SIG-M5 (cell line): ENCODE measurements around the gene FLT4.

Experiments used
- DNase-seq: peaks from one replicate; lab custom pipeline; 2025; lab: John Stamatoyannopoulos, UW

The FLT4 gene

DNA sequence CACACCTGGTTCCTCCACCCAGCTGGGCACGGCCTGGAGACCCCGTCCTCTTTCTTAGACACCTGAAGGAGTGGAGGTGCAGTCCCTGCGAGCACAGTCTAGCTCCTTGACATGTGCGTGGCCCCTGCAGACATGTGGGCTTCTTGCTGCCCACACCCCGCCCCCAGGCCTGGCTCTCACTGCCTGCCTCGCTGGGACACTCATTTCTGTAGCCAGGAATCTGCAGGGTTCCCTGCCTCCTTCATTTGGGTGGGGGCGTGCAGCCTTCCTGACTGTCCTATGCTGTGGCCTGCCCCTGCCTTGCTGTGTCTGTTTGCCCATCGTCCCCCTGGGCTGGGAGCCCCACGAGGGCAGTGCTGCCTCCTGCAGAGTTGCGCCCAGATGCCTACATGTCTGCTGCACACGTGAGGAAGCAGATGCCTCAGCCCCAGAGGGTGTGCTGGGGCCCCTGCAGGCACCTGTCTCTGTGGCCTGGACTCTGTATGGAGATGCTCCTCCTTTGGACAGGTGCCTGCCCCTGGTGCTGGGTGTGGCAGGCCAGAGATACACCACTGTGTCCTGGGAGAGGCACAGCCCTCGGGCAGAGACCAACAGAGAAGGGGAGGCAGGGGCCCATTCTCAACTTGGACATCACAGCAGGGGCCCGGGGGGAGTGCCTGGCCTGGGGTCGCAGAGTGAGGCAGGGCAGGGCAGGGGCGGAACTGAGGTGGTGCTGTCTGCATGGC, 22.6 kb downstream of the FLT4 start:
- DNase-seq = no peak

DNA sequence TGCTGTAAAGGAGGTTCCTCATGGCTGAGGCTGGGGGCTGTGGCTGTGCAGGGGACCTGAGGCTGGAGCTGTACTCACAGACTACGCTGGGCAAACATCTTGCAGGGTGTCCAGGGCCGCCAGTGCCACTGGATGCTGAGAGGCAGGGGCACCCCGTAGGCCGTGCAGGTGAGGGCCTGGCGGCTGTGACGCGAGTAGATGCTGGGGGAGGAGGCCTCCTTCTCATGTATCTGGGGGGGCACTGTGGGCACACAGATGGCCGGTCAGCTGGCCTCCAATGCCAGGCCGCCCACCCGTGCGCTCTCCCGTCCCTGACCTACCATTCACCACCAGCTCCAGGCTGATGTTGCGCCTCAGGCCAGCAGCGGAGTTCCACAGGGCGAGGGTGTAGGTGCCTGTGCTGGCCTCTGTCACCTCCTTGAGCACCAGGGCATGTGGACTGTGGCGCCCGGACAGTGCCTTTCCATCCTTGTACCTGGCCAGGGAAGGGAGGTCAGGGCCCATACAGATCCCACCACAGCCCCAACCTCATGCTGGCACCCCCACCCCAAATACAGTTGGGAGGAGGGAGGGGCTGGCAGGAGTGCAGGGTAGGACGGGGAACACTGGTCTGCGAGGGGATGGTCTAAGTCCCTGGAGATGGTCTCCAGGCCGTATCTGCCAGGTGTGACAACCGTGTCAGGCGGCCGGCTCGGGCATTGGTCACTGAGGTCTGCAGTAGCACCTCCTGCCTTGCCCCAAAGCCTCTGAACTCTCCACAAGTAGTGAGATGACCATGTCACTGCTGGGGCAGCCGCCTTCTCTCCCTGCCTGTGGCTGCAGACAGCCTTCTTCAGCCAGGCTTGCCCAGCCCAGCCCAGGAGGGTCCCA, 23.4 kb downstream of the FLT4 start:
- no peak for DNase-seq

DNA sequence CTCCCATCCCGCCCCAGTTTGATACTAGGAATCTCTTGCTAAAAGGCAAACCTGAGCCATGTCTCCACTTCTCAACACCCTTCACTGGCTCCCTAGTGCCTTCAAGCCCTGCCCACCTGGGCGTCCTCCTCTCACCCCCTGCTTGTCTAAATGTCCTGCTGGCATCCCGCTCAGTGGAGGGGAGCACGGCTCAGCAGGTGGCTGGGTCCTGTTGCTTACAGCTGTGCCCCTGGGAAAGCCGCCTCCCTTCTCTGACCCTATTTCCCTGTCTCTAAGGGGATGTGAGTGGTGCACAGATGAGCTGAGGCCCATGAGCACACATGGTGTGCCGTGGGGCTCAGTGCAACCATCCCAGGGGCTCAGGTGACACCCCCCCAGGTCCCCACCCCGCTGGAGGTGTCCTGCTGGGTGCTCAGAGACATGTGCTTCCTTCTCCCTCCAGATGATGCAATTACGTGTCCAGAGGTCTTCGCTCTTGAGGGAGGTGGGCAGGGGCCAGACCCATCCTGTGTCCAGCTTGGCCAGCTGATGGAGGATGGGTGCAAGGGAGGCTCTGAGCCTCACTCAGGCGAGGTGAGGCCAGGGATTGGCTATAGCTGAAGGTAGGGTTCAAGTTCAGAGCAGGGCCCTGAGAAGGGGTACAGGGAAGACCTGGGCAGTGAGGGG, 24.1 kb downstream of the FLT4 start:
- no peak for DNase-seq

DNA sequence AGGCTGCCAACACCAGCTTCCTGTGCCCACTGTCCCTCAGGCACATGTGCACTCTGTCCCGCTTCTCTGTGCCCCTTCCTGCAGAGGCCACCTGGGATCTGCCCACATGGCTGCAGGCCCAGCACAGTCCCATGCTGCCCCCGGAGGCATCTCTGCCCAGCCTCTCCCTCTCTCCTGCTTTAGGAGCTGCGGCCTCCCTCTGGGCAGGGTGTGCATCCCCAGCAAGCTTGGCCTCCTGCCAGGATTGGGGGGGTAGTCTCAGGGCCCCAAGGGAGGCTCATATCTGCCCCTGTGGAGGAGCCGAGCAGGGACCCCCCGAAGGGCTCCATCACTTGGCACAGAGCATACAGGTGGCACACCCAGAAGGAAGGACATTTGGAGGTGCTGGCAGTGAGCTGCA, 24.8 kb downstream of the FLT4 start:
- DNase-seq = no peak

DNA sequence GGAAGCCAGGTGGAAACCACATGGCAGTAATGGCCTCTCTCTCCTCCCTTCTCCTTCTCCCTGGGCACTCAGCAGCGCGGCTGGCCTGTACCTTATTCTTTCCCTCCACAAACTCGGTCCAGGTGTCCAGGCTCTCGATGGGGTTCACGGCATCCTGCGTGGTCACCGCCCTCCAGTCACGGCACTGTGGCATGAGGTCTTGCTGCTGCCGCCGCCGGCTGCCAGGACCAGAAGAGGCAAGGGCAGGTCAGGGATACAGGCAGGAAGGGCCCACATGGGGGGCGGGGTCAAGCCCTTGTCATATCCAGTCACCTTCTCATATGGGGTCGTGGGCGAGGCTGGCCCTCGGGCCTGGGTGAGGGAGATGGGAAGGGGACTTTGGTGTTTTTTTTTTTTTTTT, 25.6 kb downstream of the FLT4 start:
- DNase-seq = no peak

DNA sequence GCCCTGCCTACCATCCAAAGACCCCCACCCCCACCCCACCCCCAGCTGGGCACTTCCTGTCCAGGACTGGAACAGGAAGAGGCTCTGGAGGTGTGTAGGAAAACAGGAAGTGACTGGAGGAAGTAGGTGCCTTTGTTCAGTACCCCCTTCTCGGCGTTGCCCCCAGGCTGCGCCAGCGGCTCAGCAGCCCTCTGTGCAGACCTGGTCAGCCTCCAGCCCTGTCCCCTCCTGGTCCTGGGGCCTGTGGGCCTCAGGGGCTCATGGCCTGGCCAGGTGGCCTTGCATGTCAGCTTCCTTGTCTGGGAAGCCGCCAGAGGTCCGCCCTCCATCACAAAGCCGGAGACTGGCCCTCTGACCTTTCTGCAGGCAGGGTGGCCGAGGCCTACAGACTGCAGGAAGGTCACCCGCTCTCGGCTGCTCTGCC, 26.0 kb downstream of the FLT4 start:
- no peak for DNase-seq

DNA sequence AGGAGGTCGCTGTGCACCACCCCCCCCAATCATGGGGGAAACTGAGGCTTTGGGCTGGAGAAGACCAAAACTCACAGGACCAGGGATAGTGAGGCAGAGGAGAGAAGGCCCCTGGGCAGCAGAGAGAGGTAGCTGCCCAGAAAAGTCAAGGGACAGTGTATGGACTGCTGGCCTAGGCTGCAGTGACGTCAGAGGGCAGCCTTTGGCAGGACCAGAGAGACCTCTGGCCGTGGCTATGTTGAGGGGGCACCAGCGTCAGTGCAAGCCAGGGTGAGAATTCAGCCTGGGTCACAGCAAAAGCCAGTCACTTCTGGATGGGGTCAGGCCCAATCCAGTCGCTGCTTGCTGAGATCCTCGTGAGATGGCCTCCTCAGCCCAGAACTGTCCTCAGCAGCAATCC, 26.5 kb downstream of the FLT4 start:
- no peak for DNase-seq

DNA sequence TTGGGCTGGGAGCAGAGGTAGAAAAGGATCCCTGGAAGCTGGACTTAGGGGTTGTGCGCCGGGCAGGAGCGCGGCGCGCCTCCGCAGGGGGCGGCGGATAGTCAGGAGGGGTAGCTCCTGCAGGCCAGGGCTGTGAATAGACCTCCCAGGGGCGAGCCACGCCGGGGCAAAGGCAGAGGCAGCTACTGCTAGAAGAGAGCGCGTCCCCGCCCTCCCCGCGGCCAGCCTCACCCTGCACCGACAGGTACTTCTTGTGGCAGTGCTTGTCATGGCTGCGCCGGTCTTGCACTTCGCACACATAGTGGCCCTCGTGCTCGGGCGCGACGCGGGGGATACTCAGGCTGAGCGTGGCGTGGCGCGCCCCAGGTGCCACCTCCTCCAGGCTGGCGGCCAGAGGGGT, 28.1 kb downstream of the FLT4 start:
- no peak for DNase-seq

DNA sequence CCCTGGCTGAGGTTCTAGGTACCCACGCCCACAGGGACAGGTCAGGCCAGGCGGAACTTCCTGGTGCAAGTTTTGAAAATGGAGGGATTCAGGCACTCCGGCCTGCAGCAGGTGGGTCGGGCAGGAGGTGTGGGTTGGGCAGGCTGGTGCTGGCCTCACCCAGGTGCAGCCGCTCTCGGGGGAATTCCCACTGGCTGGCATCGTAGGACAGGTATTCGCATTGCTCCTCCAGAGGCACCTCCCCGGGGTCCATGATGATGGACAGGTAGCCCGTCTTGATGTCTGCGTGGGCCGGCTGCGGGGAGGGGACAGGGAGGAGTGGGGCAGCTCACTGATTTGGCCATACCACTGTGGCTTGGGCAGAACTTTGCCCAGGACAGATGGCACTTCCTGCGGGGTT, 29.4 kb downstream of the FLT4 start:
- no peak for DNase-seq

DNA sequence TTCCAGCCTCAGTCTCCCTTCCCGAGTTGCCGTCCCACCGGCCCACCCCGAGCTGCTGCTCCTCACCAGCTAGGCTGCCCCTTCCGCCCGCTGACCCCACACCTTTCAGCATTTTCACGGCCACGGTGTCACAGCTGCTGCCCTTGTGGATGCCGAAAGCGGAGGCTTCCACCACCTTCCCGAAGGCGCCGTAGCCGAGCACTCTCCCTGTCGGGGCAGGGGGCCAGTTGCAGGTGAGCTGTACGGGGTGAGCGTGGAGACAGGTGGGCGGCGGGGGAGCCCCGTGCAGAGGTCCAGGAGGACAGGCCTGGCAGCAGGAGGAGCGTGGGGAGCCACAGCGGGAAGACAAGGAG, 29.9 kb downstream of the FLT4 start:
- DNase-seq = no peak

DNA sequence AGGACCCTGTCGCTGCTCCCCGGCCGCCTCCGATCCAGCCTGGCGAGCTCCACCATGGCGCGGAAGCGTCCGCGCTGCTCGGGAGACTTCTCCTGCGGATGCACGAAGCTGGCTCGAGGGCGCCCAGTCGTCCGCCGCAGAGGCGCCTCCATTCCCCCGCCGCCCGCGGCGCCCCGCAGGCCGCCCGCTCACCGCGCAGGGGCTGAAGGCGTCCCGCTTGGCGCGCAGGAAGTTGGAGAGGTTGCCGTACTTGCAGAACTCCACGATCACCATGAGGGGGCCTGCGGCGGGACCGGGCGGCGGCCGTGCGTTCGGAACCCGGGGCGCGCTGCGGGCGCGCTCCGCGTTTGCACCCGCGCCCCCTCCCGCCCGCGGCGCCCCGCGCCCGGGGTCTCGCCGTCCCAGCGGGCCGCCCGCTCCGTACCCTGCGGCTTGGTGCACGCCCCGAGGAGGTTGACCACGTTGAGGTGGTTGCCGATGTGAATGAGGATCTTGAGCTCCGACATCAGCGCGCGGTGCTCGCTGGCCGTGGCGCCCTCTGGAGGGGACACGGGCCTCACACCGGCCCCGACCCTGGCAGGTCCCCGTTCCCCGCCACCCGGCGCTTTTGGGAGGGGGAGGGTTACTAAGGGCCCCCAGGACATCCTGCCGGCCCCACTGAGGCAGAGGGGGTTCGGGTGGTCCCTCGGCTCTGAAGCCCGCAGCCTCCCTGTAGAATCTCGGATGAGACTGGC, 30.4 kb downstream of the FLT4 start:
- DNase-seq = peak; percentile 15

DNA sequence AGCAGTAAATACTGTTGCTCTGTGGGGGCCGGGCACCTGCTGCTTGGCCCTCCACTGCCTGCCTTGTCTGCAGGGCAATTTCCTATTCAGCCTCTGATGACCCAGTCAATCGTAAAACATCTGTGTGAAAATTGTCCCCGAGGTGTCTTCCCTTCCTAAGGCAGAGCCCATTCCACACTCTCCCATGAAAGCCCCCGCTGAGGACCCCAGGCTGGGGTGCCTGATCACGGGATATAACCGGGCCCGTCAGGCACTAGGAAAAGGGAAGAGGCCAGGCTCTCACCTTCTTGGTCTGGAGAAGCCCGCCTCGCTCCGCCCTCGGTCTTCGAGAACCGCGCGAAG, 30.9 kb downstream of the FLT4 start:
- DNase-seq = no peak

DNA sequence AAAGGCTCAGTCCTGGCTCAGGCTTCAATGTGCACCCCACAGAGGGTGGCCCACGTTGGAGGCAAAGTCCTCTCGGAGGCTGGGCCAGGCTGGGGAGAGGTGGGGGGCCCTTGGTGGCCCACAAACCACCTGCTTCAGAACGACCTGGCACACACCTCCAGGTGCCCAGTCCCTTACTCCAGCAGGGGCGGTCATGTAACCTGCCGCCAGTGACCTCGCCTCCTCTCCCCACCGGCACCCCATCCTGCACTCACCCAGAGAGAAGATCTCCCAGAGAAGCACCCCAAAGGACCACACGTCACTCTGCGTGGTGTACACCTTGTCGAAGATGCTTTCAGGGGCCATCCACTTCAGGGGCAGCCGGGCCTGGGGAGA, 35.6 kb downstream of the FLT4 start:
- DNase-seq = no peak

DNA sequence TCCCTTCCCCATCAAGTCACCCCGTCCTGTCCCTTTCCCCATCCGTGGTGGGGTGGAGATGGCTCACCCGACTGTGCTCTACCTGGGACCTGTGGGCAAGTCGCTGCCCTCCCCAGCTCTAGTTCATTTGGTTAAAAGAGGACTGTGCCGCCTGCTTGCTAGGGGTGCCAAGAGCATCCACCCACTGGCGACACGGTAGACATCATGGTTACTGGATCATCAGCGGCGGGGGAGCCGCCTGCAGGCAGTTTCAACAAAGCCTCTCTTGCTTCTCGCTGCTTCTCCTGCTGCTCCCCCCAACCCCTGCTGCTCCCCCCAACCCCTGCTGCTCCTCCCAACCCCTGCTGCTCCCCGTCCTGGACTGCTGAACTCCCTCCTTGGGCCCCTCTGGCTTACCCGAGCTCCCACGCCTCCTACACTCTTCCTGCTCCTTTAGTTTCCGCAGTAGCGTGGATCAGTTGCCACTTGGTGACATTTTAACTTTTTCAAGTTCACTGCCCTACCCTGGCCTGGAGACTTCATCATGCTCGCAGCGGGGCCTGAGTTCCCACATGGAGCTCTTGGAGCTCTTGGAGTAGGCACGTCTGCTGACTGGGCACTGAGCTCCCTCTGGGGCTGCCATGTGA, 36.1 kb downstream of the FLT4 start:
- no peak for DNase-seq

DNA sequence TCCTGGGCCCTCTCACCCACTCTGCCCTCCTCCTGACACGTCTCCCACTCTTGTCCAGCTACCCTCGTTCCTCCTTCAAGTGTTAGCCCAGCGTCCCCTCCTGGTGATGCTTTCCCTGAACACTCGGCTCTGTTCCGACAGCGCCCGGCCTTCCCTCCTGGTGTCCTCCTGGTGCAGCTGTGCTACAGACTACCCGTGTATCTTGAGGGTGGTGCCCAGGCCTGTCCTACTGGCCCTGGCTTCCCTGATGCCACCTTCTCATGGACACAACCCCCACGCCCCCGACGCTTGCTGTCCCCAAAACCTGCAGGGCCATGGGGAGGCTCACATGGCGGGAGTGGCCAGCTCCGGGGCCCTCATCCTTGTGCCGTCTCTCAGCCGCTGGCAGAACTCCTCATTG, 36.7 kb downstream of the FLT4 start:
- no peak for DNase-seq

DNA sequence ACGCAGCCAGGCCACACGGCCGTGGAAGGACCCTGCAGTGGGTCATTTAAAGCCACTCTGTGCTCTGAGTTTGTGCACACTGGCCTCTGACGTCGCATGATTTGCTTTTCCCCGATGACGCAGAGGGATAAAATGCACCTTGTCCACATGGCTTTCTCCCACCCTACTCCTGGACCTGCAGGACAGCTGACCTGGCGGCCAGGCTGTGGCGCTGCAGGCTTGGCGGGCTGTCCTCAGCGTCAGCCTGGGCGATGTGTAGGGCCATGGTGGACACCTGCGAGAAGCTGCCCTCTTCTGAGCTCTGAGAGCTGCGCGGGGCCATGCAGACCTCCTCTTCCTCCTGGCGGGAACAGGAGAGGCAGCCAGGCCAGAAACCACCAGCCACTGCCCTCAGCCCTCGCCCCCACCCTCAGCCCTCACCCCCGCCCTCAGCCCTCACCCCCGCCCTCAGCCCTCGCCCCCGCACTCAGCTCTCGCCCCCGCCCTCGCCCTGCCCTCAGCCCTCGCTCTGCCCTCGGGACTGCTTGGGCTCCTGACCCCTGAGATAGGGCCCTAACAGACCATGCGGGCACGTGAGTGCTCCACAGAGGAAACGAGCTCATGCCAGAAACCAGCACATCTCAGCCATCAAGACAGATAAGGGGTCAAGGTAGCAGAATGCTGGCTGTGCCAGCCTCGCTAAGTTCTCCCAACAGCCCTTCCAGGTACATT, 38.1 kb downstream of the FLT4 start:
- no peak for DNase-seq

DNA sequence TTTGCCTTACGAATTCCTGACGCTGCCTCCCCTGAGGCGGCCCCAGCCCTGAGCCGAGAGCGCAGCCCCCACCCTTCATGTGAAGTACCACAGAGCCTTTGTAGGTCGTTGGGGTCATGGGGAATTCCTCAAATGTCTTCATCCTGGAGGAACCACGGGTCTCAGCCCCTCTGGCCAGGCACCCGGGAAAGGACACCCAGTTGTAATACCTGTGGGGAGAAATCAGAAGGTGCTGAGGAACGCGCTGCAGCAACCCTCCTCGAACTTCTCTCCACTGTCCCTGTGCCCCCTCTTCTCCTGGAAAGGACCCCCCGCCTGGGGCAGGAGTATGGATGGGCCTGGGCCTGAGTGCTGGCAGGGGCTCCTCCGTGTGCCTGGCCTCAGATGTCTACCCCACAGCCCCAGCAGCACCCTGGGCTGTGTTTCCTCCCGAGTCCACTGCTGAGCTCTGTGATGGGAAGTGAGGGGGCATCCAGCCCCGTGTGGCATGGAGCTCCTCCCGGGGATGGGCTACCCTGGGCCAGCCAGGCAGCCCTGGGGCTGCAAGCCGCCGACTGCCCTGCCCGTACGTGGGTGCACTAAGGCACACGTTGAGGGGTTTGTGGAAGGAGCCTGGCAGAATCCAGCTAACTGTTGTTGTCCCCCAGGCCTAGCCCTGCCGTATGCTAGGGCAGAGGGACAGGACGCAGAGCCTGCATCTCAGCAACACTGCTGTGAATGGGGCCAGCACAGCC, 39.4 kb downstream of the FLT4 start:
- DNase-seq = no peak

DNA sequence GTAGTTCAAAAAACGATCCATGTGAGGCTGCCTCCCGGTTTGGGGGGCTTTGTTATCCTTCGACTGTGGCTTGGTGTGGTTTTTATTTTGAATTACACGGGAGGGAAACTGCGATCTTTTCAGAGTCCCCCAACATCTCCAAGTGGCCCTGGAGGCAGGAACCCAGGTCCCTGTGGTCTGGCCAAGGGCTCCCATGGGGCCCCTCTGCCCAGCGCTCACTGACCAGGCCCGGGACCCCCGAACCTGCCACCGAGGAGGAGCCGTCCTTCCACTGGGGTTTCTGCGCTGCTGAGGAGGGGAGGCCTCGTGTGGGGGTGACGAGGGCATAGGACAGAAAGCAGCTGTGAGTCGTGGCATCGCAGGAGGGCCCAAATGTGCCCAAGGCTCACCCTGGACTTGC, 40.0 kb downstream of the FLT4 start:
- DNase-seq = no peak

DNA sequence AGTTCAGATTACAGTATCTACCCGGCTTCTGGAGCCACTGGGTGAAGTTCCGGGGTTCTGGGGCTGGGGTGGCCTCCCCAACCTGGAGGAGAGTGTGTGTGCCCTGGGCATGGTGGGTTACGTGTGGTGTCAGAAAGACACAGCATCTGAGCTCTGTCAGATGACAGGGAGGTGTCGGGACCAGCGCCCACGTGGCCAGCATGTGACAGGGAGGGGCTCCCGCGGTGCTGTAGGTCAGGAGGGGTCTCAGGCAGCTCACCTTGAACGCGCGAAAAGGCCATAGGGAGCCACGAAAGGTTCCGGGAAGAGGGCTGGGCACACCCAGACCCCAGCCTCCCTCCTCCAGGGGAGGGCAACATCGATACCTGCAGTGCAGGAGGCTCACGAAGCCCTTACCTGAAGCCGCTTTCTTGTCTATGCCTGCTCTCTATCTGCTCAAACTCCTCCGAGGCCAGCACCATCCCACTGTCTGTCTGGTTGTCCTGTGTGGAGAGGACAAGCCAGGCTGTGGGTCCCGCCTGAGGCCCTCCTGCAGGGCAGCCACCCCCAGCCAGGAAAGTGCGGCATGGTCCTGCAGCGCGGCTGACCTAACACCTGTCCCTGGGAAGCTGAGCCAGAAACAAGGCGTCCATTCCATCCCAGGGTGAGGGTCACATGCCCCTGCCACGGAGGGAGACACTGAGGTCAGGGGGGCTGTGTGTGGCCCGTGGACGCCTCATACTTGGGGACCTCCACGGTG, 40.7 kb downstream of the FLT4 start:
- no peak for DNase-seq
